ENCODE results near the gene CLK1. TPM values are rescaled to one million over a fixed set of nuclear protein-coding genes. Genes with fewer than 3 reads are reported as not detected.

The CLK1 gene
- total and polyA plus RNA-seq, 9 of the 15 experiments (the other 6 are each of a cell fraction or from before 2014, with no cell fraction given): 29.3 to 99.2 (median 47.0) TPM

DNA sequence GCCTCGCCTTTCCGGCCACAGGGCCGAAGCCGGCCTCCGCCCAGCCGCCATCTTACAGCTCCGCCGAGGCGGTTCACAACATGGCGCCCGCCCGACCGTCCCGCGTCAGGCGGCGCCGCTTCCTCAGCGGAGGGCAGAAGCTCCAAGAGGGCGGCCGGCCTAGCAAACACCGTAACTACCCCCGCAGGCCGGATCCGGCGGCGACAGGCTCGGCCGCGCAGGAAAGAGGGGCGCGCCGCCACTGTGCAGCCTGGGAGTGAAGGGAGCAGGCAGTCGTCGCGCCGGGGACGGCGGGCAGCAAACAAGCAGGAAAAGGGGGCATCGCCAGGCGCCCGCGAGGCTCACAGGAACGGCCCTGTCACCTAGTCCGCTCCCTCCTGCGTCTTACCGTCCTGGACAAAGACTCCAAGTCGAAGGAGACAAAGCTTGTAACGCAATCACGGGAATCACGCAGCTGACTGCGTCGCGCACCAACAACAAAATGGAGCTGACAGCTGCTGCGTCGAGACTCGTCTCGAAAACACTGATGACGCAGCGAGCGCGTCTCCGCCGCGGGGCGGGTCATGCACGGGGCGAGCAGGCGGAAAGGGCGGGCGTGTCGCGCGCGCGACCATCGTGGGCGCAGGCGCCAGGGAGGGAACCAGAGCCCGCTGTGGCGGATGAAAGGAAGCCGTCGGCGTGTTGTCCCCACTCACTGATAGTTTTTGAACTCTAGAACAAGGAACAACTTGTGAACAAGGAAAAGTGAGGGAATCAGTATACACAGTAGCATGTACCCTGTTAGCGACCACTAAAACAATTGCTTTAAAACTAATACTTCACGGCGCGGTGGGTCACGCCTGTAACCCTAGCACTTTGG is at the start of gene CLK1 (continued):
- TF ChIP-seq, protein P1, sequence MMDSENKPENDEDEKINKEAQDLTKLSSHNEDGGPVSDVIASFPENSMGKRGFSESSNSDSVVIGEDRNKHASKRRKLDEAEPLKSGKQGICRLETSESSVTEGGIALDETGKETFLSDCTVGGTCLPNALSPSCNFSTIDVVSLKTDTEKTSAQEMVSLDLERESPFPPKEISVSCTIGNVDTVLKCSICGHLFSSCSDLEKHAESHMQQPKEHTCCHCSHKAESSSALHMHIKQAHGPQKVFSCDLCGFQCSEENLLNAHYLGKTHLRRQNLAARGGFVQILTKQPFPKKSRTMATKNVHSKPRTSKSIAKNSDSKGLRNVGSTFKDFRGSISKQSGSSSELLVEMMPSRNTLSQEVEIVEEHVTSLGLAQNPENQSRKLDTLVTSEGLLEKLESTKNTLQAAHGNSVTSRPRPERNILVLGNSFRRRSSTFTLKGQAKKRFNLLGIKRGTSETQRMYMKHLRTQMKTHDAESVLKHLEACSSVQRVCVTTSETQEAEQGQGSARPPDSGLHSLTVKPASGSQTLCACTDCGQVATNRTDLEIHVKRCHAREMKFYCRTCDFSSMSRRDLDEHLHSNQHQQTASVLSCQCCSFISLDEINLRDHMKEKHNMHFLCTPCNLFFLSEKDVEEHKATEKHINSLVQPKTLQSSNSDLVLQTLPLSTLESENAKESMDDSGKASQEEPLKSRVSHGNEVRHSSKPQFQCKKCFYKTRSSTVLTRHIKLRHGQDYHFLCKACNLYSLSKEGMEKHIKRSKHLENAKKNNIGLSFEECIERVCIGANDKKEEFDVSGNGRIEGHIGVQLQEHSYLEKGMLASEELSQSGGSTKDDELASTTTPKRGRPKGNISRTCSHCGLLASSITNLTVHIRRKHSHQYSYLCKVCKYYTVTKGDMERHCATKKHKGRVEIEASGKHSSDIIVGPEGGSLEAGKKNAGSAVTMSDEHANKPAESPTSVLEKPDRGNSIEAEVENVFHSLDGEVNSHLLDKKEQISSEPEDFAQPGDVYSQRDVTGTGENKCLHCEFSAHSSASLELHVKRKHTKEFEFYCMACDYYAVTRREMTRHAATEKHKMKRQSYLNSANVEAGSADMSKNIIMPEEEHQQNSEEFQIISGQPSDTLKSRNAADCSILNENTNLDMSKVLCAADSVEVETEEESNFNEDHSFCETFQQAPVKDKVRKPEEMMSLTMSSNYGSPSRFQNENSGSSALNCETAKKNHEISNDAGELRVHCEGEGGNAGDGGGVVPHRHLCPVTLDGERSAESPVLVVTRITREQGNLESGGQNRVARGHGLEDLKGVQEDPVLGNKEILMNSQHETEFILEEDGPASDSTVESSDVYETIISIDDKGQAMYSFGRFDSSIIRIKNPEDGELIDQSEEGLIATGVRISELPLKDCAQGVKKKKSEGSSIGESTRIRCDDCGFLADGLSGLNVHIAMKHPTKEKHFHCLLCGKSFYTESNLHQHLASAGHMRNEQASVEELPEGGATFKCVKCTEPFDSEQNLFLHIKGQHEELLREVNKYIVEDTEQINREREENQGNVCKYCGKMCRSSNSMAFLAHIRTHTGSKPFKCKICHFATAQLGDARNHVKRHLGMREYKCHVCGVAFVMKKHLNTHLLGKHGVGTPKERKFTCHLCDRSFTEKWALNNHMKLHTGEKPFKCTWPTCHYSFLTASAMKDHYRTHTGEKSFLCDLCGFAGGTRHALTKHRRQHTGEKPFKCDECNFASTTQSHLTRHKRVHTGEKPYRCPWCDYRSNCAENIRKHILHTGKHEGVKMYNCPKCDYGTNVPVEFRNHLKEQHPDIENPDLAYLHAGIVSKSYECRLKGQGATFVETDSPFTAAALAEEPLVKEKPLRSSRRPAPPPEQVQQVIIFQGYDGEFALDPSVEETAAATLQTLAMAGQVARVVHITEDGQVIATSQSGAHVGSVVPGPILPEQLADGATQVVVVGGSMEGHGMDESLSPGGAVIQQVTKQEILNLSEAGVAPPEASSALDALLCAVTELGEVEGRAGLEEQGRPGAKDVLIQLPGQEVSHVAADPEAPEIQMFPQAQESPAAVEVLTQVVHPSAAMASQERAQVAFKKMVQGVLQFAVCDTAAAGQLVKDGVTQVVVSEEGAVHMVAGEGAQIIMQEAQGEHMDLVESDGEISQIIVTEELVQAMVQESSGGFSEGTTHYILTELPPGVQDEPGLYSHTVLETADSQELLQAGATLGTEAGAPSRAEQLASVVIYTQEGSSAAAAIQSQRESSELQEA (IDR thresholded peaks at IDR 0.05; ENCODE audit: low read depth): no peak
- TF ChIP-seq MEF2A (IDR thresholded peaks at IDR 0.05; ENCODE audit: control insufficient read depth, low read depth, low read length): no peak
- no peak for TF ChIP-seq GATAD2B (IDR thresholded peaks at IDR 0.05; ENCODE audit: borderline replicate concordance)
- TF ChIP-seq, protein P2, sequence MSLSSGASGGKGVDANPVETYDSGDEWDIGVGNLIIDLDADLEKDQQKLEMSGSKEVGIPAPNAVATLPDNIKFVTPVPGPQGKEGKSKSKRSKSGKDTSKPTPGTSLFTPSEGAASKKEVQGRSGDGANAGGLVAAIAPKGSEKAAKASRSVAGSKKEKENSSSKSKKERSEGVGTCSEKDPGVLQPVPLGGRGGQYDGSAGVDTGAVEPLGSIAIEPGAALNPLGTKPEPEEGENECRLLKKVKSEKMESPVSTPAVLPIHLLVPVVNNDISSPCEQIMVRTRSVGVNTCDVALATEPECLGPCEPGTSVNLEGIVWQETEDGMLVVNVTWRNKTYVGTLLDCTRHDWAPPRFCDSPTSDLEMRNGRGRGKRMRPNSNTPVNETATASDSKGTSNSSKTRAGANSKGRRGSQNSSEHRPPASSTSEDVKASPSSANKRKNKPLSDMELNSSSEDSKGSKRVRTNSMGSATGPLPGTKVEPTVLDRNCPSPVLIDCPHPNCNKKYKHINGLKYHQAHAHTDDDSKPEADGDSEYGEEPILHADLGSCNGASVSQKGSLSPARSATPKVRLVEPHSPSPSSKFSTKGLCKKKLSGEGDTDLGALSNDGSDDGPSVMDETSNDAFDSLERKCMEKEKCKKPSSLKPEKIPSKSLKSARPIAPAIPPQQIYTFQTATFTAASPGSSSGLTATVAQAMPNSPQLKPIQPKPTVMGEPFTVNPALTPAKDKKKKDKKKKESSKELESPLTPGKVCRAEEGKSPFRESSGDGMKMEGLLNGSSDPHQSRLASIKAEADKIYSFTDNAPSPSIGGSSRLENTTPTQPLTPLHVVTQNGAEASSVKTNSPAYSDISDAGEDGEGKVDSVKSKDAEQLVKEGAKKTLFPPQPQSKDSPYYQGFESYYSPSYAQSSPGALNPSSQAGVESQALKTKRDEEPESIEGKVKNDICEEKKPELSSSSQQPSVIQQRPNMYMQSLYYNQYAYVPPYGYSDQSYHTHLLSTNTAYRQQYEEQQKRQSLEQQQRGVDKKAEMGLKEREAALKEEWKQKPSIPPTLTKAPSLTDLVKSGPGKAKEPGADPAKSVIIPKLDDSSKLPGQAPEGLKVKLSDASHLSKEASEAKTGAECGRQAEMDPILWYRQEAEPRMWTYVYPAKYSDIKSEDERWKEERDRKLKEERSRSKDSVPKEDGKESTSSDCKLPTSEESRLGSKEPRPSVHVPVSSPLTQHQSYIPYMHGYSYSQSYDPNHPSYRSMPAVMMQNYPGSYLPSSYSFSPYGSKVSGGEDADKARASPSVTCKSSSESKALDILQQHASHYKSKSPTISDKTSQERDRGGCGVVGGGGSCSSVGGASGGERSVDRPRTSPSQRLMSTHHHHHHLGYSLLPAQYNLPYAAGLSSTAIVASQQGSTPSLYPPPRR (CRISPR knock-in tag; IDR thresholded peaks at IDR 0.05; ENCODE audit: borderline replicate concordance): no peak
- peak; percentile 34; the same call in 1 of the 2 replicates for TF ChIP-seq ETV5 (CRISPR knock-in tag; IDR thresholded peaks at IDR 0.05; ENCODE audit: low read depth)
- TF ChIP-seq, protein P3, sequence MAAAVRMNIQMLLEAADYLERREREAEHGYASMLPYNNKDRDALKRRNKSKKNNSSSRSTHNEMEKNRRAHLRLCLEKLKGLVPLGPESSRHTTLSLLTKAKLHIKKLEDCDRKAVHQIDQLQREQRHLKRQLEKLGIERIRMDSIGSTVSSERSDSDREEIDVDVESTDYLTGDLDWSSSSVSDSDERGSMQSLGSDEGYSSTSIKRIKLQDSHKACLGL (CRISPR knock-in tag; IDR thresholded peaks at IDR 0.05; ENCODE audit: borderline replicate concordance, poor library complexity, severe bottlenecking): no peak
- peak; percentile 56 for TF ChIP-seq FOSL1 (tag; conservative IDR thresholded peaks at IDR 0.05)
- TF ChIP-seq, protein P4, sequence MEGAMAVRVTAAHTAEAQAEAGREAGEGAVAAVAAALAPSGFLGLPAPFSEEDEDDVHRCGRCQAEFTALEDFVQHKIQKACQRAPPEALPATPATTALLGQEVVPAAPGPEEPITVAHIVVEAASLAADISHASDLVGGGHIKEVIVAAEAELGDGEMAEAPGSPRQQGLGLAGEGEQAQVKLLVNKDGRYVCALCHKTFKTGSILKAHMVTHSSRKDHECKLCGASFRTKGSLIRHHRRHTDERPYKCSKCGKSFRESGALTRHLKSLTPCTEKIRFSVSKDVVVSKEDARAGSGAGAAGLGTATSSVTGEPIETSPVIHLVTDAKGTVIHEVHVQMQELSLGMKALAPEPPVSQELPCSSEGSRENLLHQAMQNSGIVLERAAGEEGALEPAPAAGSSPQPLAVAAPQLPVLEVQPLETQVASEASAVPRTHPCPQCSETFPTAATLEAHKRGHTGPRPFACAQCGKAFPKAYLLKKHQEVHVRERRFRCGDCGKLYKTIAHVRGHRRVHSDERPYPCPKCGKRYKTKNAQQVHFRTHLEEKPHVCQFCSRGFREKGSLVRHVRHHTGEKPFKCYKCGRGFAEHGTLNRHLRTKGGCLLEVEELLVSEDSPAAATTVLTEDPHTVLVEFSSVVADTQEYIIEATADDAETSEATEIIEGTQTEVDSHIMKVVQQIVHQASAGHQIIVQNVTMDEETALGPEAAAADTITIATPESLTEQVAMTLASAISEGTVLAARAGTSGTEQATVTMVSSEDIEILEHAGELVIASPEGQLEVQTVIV (CRISPR knock-in tag; IDR thresholded peaks at IDR 0.05; ENCODE audit: borderline replicate concordance): no peak
- TF ChIP-seq ZNF668 (CRISPR knock-in tag; IDR thresholded peaks at IDR 0.05): no peak

All from K562 (cell line).